HEK293 (cell line): ENCODE measurements around the gene PLCL1.

Experiments
- FEZF1 ChIP-seq: fragments of 450-650 bp; formaldehyde crosslinking; IDR thresholded peaks from 2 replicates; pipeline ENCODE4 v1.5.1; 2016; ENCODE audit warnings: missing biosample characterization, missing genetic modification characterization
- GLIS1 ChIP-seq: fragments of 450-650 bp; formaldehyde crosslinking; IDR thresholded peaks from 2 replicates; pipeline ENCODE4 v1.5.1; 2016; ENCODE audit warnings: missing biosample characterization, missing genetic modification characterization
- IKZF3 ChIP-seq: fragments of 450-650 bp; IDR thresholded peaks from 2 replicates; pipeline ENCODE4 v1.5.0; 2018; ENCODE audit warnings: missing biosample characterization, mild to moderate bottlenecking, missing genetic modification characterization, moderate library complexity
- KLF10 ChIP-seq: fragments of 450-650 bp; IDR thresholded peaks from 2 replicates; pipeline ENCODE4 v1.5.1; 2018; ENCODE audit warnings: missing biosample characterization, mild to moderate bottlenecking, missing genetic modification characterization
- OSR2 ChIP-seq: fragments of 450-650 bp; formaldehyde crosslinking; IDR thresholded peaks from 2 replicates; pipeline ENCODE4 v1.5.1; 2016; ENCODE audit warnings: missing biosample characterization, missing genetic modification characterization
- PRDM10 ChIP-seq: fragments of 450-650 bp; formaldehyde crosslinking; IDR thresholded peaks from 2 replicates; pipeline ENCODE4 v1.5.1; 2016; ENCODE audit warnings: missing biosample characterization, missing genetic modification characterization
- SP7 ChIP-seq: fragments of 450-650 bp; formaldehyde crosslinking; IDR thresholded peaks from 2 replicates; pipeline ENCODE4 v1.5.1; 2016; ENCODE audit warnings: missing biosample characterization, missing genetic modification characterization
- WT1 ChIP-seq: fragments of 450-650 bp; formaldehyde crosslinking; IDR thresholded peaks from 2 replicates; pipeline ENCODE4 v1.5.1; 2016; ENCODE audit warnings: missing biosample characterization, missing genetic modification characterization
- ZBTB21 ChIP-seq: fragments of 450-650 bp; formaldehyde crosslinking; IDR thresholded peaks from 2 replicates; pipeline ENCODE4 v1.5.1; 2017; ENCODE audit warnings: missing biosample characterization, missing genetic modification characterization
- ZEB2 ChIP-seq: fragments of 450-650 bp; formaldehyde crosslinking; IDR thresholded peaks from 2 replicates; pipeline ENCODE4 v1.5.1; 2016; ENCODE audit warnings: missing biosample characterization, missing genetic modification characterization
- ZNF112 ChIP-seq: fragments of 450-650 bp; formaldehyde crosslinking; IDR thresholded peaks from 2 replicates; pipeline ENCODE4 v1.5.0; 2017; ENCODE audit warnings: missing biosample characterization, missing genetic modification characterization
- ZNF132 ChIP-seq: fragments of 450-650 bp; formaldehyde crosslinking; IDR thresholded peaks from 2 replicates; pipeline ENCODE4 v1.5.1; 2017; ENCODE audit warnings: missing biosample characterization, missing genetic modification characterization, borderline replicate concordance
- ZNF202 ChIP-seq: fragments of 450-650 bp; formaldehyde crosslinking; IDR thresholded peaks from 2 replicates; pipeline ENCODE4 v1.5.1; 2016; ENCODE audit warnings: missing biosample characterization, missing genetic modification characterization, borderline replicate concordance
- ZNF221 ChIP-seq: fragments of 450-650 bp; formaldehyde crosslinking; IDR thresholded peaks from 2 replicates; pipeline ENCODE4 v1.5.1; 2017; ENCODE audit warnings: missing biosample characterization, missing genetic modification characterization, borderline replicate concordance
- ZNF239 ChIP-seq: fragments of 450-650 bp; formaldehyde crosslinking; IDR thresholded peaks from 2 replicates; pipeline ENCODE4 v1.5.1; 2016; ENCODE audit warnings: missing biosample characterization, missing genetic modification characterization
- ZNF24 ChIP-seq: fragments of 450-650 bp; formaldehyde crosslinking; IDR thresholded peaks from 2 replicates; pipeline ENCODE4 v1.5.1; 2016; ENCODE audit warnings: missing biosample characterization, missing genetic modification characterization
- ZNF335 ChIP-seq: fragments of 450-650 bp; formaldehyde crosslinking; conservative IDR thresholded peaks from 2 replicates; pipeline ENCODE4 v1.5.1; 2016; ENCODE audit warnings: missing biosample characterization, missing genetic modification characterization
- ZNF350 ChIP-seq: fragments of 450-650 bp; formaldehyde crosslinking; IDR thresholded peaks from 2 replicates; pipeline ENCODE4 v1.5.0; 2017; ENCODE audit warnings: missing biosample characterization, mild to moderate bottlenecking, missing genetic modification characterization
- ZNF366 ChIP-seq: fragments of 450-650 bp; formaldehyde crosslinking; conservative IDR thresholded peaks from 2 replicates; pipeline ENCODE4 v1.5.1; 2016; ENCODE audit warnings: missing biosample characterization, missing genetic modification characterization
- ZNF394 ChIP-seq: fragments of 450-650 bp; formaldehyde crosslinking; IDR thresholded peaks from 2 replicates; pipeline ENCODE4 v1.5.1; 2016; ENCODE audit warnings: missing biosample characterization, missing genetic modification characterization, mild to moderate bottlenecking, moderate library complexity, borderline replicate concordance
- ZNF580 ChIP-seq: fragments of 450-650 bp; formaldehyde crosslinking; IDR thresholded peaks from 2 replicates; pipeline ENCODE4 v1.5.1; 2016; ENCODE audit warnings: missing biosample characterization, missing genetic modification characterization
- ZNF629 ChIP-seq: fragments of 450-650 bp; formaldehyde crosslinking; IDR thresholded peaks from 2 replicates; pipeline ENCODE4 v1.5.1; 2017; ENCODE audit warnings: missing biosample characterization, missing genetic modification characterization
- ZNF639 ChIP-seq: fragments of 450-650 bp; formaldehyde crosslinking; IDR thresholded peaks from 2 replicates; pipeline ENCODE4 v1.5.1; 2016; ENCODE audit warnings: missing biosample characterization, missing genetic modification characterization
- ZNF660 ChIP-seq: fragments of 450-650 bp; IDR thresholded peaks from 2 replicates; pipeline ENCODE4 v1.5.1; 2018; ENCODE audit warnings: missing biosample characterization, mild to moderate bottlenecking, missing genetic modification characterization
- ZNF792 ChIP-seq: fragments of 450-650 bp; formaldehyde crosslinking; IDR thresholded peaks from 2 replicates; pipeline ENCODE4 v1.5.1; 2016; ENCODE audit warnings: missing biosample characterization, missing genetic modification characterization
- ZNF837 ChIP-seq: fragments of 450-650 bp; formaldehyde crosslinking; IDR thresholded peaks from 2 replicates; pipeline ENCODE4 v1.5.1; 2016; ENCODE audit warnings: missing biosample characterization, missing genetic modification characterization
- ZNF843 ChIP-seq: fragments of 450-650 bp; formaldehyde crosslinking; IDR thresholded peaks from 2 replicates; pipeline ENCODE4 v1.5.1; 2016; ENCODE audit warnings: missing biosample characterization, missing genetic modification characterization
- ZSCAN23 ChIP-seq: fragments of 450-650 bp; formaldehyde crosslinking; IDR thresholded peaks from 2 replicates; pipeline ENCODE4 v1.5.1; 2016; ENCODE audit warnings: missing biosample characterization, missing genetic modification characterization
- ZSCAN5A ChIP-seq: fragments of 450-650 bp; formaldehyde crosslinking; IDR thresholded peaks from 2 replicates; pipeline ENCODE4 v1.5.1; 2016; ENCODE audit warnings: missing biosample characterization, missing genetic modification characterization
- TF ChIP-seq, protein P1 (sequence below): fragments of 450-650 bp; formaldehyde crosslinking; IDR thresholded peaks from 2 replicates; pipeline ENCODE4 v1.5.0; 2017; ENCODE audit warnings: missing biosample characterization, missing genetic modification characterization, borderline replicate concordance

Gene PLCL1

GRCh38 chr2:197869501-197870111, 65.2 kb downstream of the PLCL1 start (continued):
- TF ChIP-seq, protein P1, sequence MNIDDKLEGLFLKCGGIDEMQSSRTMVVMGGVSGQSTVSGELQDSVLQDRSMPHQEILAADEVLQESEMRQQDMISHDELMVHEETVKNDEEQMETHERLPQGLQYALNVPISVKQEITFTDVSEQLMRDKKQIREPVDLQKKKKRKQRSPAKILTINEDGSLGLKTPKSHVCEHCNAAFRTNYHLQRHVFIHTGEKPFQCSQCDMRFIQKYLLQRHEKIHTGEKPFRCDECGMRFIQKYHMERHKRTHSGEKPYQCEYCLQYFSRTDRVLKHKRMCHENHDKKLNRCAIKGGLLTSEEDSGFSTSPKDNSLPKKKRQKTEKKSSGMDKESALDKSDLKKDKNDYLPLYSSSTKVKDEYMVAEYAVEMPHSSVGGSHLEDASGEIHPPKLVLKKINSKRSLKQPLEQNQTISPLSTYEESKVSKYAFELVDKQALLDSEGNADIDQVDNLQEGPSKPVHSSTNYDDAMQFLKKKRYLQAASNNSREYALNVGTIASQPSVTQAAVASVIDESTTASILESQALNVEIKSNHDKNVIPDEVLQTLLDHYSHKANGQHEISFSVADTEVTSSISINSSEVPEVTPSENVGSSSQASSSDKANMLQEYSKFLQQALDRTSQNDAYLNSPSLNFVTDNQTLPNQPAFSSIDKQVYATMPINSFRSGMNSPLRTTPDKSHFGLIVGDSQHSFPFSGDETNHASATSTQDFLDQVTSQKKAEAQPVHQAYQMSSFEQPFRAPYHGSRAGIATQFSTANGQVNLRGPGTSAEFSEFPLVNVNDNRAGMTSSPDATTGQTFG = no peak
- 0 out of 2 replicates have a peak, but pooled peaks have one; percentile 36 for TF ChIP-seq ZSCAN23
- TF ChIP-seq IKZF3 = peak; percentile 25; the same call in 1 of the 2 replicates
- peak; percentile 70 for TF ChIP-seq ZNF843
- 0 out of 2 replicates have a peak, but pooled peaks have one; percentile 33 for TF ChIP-seq ZBTB21 (tag by site-specific recombination)
- TF ChIP-seq ZNF837 (tag by site-specific recombination) = no peak
- TF ChIP-seq FEZF1 (tag by site-specific recombination) = peak; percentile 67
- TF ChIP-seq GLIS1 (tag by site-specific recombination) = 0 out of 2 replicates have a peak, but pooled peaks have one; percentile 17
- TF ChIP-seq ZNF335 (tag by site-specific recombination) = no peak
- TF ChIP-seq ZNF366 (tag by site-specific recombination) = no peak; the same call in 1 of the 2 replicates
- no peak for TF ChIP-seq ZNF792 (tag by site-specific recombination)
- TF ChIP-seq KLF10 = peak; percentile 55
- no peak for TF ChIP-seq ZNF221 (tag by site-specific recombination)
- TF ChIP-seq ZNF112 (tag by site-specific recombination) = no peak
- 0 out of 2 replicates have a peak, but pooled peaks have one; percentile 22 for TF ChIP-seq PRDM10 (tag by site-specific recombination)
- TF ChIP-seq ZSCAN5A = no peak
- TF ChIP-seq ZNF394 = no peak; the same call in 1 of the 2 replicates
- peak; percentile 80 for TF ChIP-seq SP7 (tag by site-specific recombination)
- TF ChIP-seq ZNF239 (tag by site-specific recombination) = no peak
- TF ChIP-seq ZNF660 (tag by site-specific recombination) = no peak
- peak; percentile 79 for TF ChIP-seq WT1 (tag by site-specific recombination)
- TF ChIP-seq ZEB2 = 0 out of 2 replicates have a peak, but pooled peaks have one; percentile 15
- TF ChIP-seq ZNF629 = peak; percentile 70
- no peak for TF ChIP-seq ZNF202 (tag by site-specific recombination)
- TF ChIP-seq OSR2 (tag by site-specific recombination) = peak; percentile 90
- peak; percentile 50; the same call in 1 of the 2 replicates for TF ChIP-seq ZNF639 (tag by site-specific recombination)
- TF ChIP-seq ZNF24 (tag by site-specific recombination) = 0 out of 2 replicates have a peak, but pooled peaks have one; percentile 39
- 0 out of 2 replicates have a peak, but pooled peaks have one; percentile 19 for TF ChIP-seq ZNF350 (tag by site-specific recombination)
- TF ChIP-seq ZNF132 = no peak
- no peak for TF ChIP-seq ZNF580 (tag by site-specific recombination)
